ENCODE data around the gene MYL7. TPM values are rescaled to one million over a fixed set of nuclear protein-coding genes. Genes with fewer than 3 reads are reported as not detected.

The MYL7 gene
- total RNA-seq = 518 TPM
- long read RNA-seq, transcript MYL7-201 (7 exons, 612 nt) = major isoform, 68 of 114 reads
- long read RNA-seq, transcript MYL7-209 (6 exons, 791 nt) = minor isoform, 7 of 114 reads
- long read RNA-seq, partial matches to known transcripts = 9 of 114 reads
- long read RNA-seq, other reads (novel, unspliced or antisense) = 30 of 114 reads

- Histone ChIP-seq H3K4me1 (peaks cover 26% of the 10 kb centered on the region), H3K9me3 (replicated peaks) (no peaks in the 10 kb centered on the region), H3K4me3 (peak within 1 kb of the TSS; percentile 59), H3K27ac (replicated peaks) (peak within 1 kb of the TSS; percentile 63), H3K27me3 (ENCODE audit: low read depth) (peaks cover 12% of the 10 kb centered on the region), H3K36me3 (no peaks in the 10 kb centered on the region)
- no peak for TF ChIP-seq CTCF (IDR thresholded peaks at IDR 0.05; ENCODE audit: borderline replicate concordance)
- intact Hi-C loops (cut with micrococcal nuclease) = no loop called here
- no peak for DNase-seq
These were observed at the start of gene MYL7 for GRCh38 chr7:44141221-44141850. MYL7 (minus strand) TSS chr7:44141332; CDS start chr7:44141305, 27 bp downstream.

- Histone ChIP-seq H3K9me3 (replicated peaks) (no peaks in the 10 kb centered on the region), H3K4me1 (no peaks in the 10 kb centered on the region), H3K4me3 (no peak overlapping the region), H3K27me3 (ENCODE audit: low read depth) (peaks cover 41% of the 10 kb centered on the region), H3K36me3 (no peaks in the 10 kb centered on the region), H3K27ac (replicated peaks) (no peak overlapping the region)
- intact Hi-C loops (cut with micrococcal nuclease) = no loop called here
- TF ChIP-seq CTCF (IDR thresholded peaks at IDR 0.05; ENCODE audit: borderline replicate concordance) = no peak
- no peak for DNase-seq
These were observed 49.1 kb upstream of the MYL7 start for GRCh38 chr7:44189993-44190872.

- TF ChIP-seq CTCF (IDR thresholded peaks at IDR 0.05; ENCODE audit: borderline replicate concordance) = no peak
- peaks cover 41% of the 10 kb centered on the region for H3K27me3 ChIP-seq (ENCODE audit: low read depth)
- no peak within 1 kb of the TSS for H3K27ac ChIP-seq (replicated peaks)
- no peak for DNase-seq
- H3K4me1 ChIP-seq = no peaks in the 10 kb centered on the region
- no peaks in the 10 kb centered on the region for H3K9me3 ChIP-seq (replicated peaks)
- no peaks in the 10 kb centered on the region for H3K36me3 ChIP-seq
- intact Hi-C loops (cut with micrococcal nuclease) = no loop called here
- H3K4me3 ChIP-seq = no peak within 1 kb of the TSS
These were observed 48.3 kb upstream of the MYL7 start, which contains the start of gene GCK for GRCh38 chr7:44189286-44189992. GCK (minus strand) TSS chr7:44189439; CDS start chr7:44188953, 486 bp downstream.

- no peak for DNase-seq
- Histone ChIP-seq H3K4me1 (no peaks in the 10 kb centered on the region), H3K4me3 (no peak overlapping the region), H3K27me3 (ENCODE audit: low read depth) (peaks cover 36% of the 10 kb centered on the region), H3K9me3 (replicated peaks) (no peaks in the 10 kb centered on the region), H3K27ac (replicated peaks) (no peak overlapping the region), H3K36me3 (no peaks in the 10 kb centered on the region)
- intact Hi-C loops (cut with micrococcal nuclease) = no loop called here
- no peak for TF ChIP-seq CTCF (IDR thresholded peaks at IDR 0.05; ENCODE audit: borderline replicate concordance)
These were observed 47.5 kb upstream of the MYL7 start for GRCh38 chr7:44188480-44189225.
